LNCAP (cell line): ENCODE results near the gene IAPP.

Experiments used
- TF ChIP-seq, protein P1 (sequence below): fragments of 450-650 bp; IDR thresholded peaks from 2 replicates; pipeline ENCODE4 v1.5.1; 2017; ENCODE audit warnings: mild to moderate bottlenecking

Gene IAPP

DNA sequence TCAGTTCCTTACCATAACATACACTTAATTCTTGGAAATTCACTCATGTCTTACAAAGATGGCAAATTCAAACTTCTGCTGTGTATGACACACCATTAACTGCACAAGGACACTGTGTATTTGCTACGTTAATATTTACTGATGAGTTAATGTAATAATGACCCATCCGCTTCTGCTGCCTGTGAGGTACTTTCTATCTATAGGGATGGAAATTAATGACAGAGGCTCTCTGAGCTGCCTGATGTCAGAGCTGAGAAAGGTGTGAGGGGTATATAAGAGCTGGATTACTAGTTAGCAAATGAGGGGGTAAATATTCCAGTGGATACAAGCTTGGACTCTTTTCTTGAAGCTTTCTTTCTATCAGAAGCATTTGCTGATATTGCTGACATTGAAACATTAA is at the start of gene IAPP:
TSS of gene IAPP (plus strand) at position 301 of the 400 bp plus-strand sequence. CDS start 450 bp downstream, outside the sequence.
- TF ChIP-seq, protein P1, sequence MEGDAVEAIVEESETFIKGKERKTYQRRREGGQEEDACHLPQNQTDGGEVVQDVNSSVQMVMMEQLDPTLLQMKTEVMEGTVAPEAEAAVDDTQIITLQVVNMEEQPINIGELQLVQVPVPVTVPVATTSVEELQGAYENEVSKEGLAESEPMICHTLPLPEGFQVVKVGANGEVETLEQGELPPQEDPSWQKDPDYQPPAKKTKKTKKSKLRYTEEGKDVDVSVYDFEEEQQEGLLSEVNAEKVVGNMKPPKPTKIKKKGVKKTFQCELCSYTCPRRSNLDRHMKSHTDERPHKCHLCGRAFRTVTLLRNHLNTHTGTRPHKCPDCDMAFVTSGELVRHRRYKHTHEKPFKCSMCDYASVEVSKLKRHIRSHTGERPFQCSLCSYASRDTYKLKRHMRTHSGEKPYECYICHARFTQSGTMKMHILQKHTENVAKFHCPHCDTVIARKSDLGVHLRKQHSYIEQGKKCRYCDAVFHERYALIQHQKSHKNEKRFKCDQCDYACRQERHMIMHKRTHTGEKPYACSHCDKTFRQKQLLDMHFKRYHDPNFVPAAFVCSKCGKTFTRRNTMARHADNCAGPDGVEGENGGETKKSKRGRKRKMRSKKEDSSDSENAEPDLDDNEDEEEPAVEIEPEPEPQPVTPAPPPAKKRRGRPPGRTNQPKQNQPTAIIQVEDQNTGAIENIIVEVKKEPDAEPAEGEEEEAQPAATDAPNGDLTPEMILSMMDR, result no peak

DNA sequence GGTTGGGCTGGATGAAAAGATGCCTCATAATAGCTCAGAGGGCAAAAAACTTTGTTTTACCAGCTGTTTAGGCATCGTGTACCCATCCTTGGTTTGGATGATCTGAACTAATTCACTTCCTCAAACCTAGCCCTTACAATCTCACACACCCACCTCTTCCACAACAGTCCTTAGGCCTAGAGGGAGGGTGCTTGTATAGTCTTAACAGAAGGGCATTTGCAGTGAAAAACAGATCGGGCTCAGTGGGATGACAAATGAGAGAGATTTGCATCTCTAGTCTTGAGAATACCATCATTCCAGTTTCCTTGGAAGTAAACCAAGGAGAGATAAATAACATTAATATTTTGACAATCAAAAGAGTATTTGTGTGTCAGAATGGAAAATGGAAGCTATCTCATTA is 49.0 kb upstream of the IAPP start:
- TF ChIP-seq, protein P1, result no peak

DNA sequence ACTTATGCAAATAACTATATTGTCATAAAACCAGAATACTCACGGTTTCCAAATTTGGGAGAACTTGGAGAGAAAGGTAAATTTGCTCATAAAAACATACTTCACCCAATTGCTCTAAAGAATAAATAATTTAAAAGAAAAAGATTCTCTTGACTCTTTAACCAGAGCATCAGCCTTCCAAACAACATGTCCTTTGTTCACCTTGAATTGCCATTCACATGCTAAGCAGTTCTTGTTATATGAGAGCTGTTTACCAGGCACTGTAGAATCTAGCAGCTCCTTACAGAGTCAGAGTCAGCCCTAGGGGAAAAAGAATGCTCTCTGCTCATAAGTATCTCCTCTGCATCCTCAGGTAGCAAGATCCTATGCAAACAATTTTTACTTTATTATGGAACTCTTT is 48.2 kb upstream of the IAPP start:
- TF ChIP-seq, protein P1, result no peak

DNA sequence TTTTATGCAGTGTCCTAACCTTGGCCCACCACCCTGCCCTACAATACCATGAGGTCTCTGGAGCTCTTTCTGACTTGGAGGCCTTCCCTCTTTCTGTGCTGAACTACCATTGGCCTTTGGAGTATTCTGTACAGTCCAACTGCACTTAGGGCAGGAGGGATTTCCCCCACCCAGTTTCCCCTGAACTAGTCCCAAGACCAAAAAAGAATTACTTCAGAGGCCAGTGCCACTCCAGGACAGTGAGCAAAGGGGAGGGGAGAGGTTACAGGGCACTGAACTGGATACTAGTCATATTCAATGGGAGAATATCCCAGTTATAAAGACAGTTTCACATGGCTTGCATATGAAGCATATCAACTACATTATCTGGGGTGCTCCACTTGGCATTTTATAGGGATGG is 44.1 kb upstream of the IAPP start:
- TF ChIP-seq, protein P1, result no peak

DNA sequence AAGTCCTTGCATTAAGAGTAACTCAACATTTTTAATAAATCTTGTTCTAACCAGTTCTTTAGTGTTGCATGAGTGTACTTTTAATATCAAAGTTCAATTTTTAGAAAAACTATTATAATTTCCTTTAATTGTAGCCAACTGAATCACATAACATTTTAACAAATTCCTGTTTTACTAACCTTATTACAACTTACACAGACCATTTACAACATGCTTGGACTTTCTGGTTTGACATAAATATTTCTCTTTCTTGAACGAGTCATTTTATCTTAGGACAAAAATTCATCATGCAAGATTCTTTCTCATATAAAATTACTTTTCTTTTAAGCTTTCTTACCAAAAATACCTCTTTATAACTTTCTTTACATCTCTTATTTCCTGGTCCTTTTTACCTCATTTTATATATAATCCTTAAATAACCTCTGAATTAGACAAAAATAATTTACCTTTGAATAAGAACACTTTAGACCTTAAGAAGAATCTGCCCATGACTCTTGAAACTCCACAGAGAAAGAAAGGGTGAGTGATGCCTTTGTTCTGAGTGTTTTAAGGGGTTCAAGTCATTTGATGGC is 41.9 kb upstream of the IAPP start:
- TF ChIP-seq, protein P1, result no peak

DNA sequence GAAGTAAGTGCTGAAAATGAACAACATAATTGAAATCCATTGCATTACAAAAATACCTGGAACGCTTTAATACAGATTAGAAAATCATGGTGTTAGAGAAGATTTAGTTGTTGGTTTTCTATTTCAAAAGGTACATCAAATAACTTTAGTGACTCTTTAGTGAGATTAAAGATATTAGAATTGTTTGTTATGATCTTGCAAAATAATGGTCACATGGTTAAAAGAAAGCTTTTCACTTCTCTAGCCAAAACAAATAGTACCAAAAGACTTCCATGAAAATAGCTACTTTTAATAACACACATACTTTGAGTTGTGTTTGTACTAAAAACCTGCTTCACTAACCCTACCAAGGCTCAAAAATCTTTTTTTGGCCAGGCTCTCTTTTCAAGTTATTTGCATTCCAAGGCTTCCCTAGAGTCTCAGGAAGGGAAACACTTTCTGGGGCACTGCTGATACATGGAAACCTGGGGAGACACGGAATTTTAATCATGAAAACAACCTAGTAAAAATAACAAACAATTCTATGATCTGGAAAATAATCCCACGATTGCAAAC is 37.9 kb upstream of the IAPP start, which contains the start of gene SLCO1A2:
TSS of gene SLCO1A2 (minus strand) at position 147 of the 555 bp plus-strand sequence. CDS start 270 bp downstream, outside the sequence.
- TF ChIP-seq, protein P1, result no peak

DNA sequence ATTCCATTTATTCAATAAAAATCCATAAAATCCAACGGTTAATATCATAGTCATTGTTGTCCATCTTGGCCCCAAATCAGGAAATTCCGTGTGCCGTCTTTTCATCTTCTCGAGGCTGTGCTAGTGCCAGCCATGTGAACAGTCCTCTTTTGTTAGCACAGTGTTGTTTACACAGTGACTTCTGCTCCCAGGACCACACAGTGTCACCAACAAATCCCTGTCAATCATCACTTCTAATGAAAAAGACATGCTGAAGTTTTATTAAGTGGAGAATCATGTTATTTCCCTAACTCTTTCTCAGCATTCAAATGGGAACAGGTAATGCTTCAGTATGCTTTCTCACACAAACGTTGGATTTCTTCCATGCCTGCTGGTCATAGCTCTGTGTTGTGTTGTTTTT is 36.0 kb upstream of the IAPP start:
- TF ChIP-seq, protein P1, result no peak
